GM18520 (cell line): ENCODE measurements around the gene TMPO.
"Not testable (repeated sequence)": the region's sequence is repeated elsewhere in the genome, so short reads cannot be mapped to it uniquely, and the experiment has no call there.

Experiments used
- ATAC-seq: cut with Tn5 transposase; IDR thresholded peaks from one replicate; pipeline ENCODE4 v1.9.1; 2021; ENCODE audit not compliant: unreplicated experiment

Gene TMPO

GRCh38 chr12:98578392-98578791, 63.0 kb downstream of the TMPO start:
- no peak for ATAC-seq

GRCh38 chr12:98578821-98579220, 63.4 kb downstream of the TMPO start:
- ATAC-seq = no peak

GRCh38 chr12:98579347-98579746, 64.0 kb downstream of the TMPO start:
- ATAC-seq = no peak

GRCh38 chr12:98579835-98580234, 64.4 kb downstream of the TMPO start:
- no peak for ATAC-seq

- no peak for ATAC-seq
Measured at GRCh38 chr12:98580695-98581094, 65.3 kb downstream of the TMPO start.

- ATAC-seq = no peak
Measured at GRCh38 chr12:98581101-98581500, 65.7 kb downstream of the TMPO start.

GRCh38 chr12:98582093-98582492, 66.7 kb downstream of the TMPO start:
- no peak for ATAC-seq

- no peak for ATAC-seq
Measured at GRCh38 chr12:98587084-98587483, 71.7 kb downstream of the TMPO start.

- ATAC-seq = no peak
Measured at GRCh38 chr12:98591209-98591608, 75.8 kb downstream of the TMPO start.

- no peak for ATAC-seq
Measured at GRCh38 chr12:98592825-98593322, 77.5 kb downstream of the TMPO start.

GRCh38 chr12:98593351-98594049, 78.1 kb downstream of the TMPO start, which contains the start of gene SLC25A3:
TSS of gene SLC25A3 (plus strand) at chr12:98593686. CDS start at chr12:98593979, 293 bp downstream.
- ATAC-seq = peak; percentile 100

- no peak for ATAC-seq
Measured at GRCh38 chr12:98594050-98594835, 78.9 kb downstream of the TMPO start.

- no peak for ATAC-seq
Measured at GRCh38 chr12:98595243-98595988, 80.0 kb downstream of the TMPO start.

GRCh38 chr12:98597313-98597712, 81.9 kb downstream of the TMPO start:
- not testable (repeated sequence) for ATAC-seq
